K562 (cell line): ENCODE results near the gene AHSG. TPM values are rescaled to one million over a fixed set of nuclear protein-coding genes. Genes with fewer than 3 reads are reported as not detected.

Experiments
- BHLHE40 ChIP-seq: IDR thresholded peaks from 2 replicates; pipeline ENCODE4 v1.6.1; 2011; ENCODE audit warnings: low read length, improper control_type of control experiment
- ETV1 ChIP-seq: fragments of 450-650 bp; conservative IDR thresholded peaks from 2 replicates; pipeline ENCODE4 v1.6.1; 2016; ENCODE audit warnings: missing genetic modification characterization, control low read depth, low read depth, missing compliant biosample characterization
- FOS ChIP-seq: IDR thresholded peaks from 3 replicates; pipeline ENCODE4 v1.6.1; 2011; ENCODE audit not compliant: insufficient read length; ENCODE audit errors: extremely low read depth
- FOXJ2 ChIP-seq: fragments of 200-800 bp; sonication (Bioruptor generic); IDR thresholded peaks from 2 replicates; pipeline ENCODE4 v1.6.1; 2016; ENCODE audit warnings: missing genetic modification characterization, missing compliant biosample characterization
- HDAC2 ChIP-seq: fragments of 450-650 bp; IDR thresholded peaks from 2 replicates; pipeline ENCODE4 v1.6.1; 2016; ENCODE audit warnings: mild to moderate bottlenecking
- HEY1 ChIP-seq: fragments of 250-450 bp; sonication (Bioruptor Pico); IDR thresholded peaks from 2 replicates; pipeline ENCODE4 v1.5.0; 2020; ENCODE audit warnings: mild to moderate bottlenecking, moderate library complexity, borderline replicate concordance
- HNRNPK ChIP-seq: fragments of 200-400 bp; formaldehyde crosslinking; IDR thresholded peaks from one replicate; pipeline ENCODE4 v1.6.1; 2018; ENCODE audit warnings: mild to moderate bottlenecking, low read depth, low read length; ENCODE audit not compliant: poor library complexity, severe bottlenecking
- JUND ChIP-seq, 2 experiments: IDR thresholded peaks; 2 replicates in 1 of 2; 3 replicates in 1 of 2; pipeline ENCODE4 v1.6.1; 2011; ENCODE audit warnings: borderline replicate concordance in 2 of 2, low read depth in 2 of 2, low read length in 2 of 2, improper control_type of control experiment in 1 of 2, missing biosample characterization in 1 of 2, missing genetic modification characterization in 1 of 2, missing genetic modification reagents in 1 of 2
- MCM2 ChIP-seq: fragments of 450-650 bp; IDR thresholded peaks from 2 replicates; pipeline ENCODE4 v1.6.1; 2017; ENCODE audit warnings: low read depth, mild to moderate bottlenecking
- SOX6 ChIP-seq: fragments of 450-650 bp; IDR thresholded peaks from 2 replicates; pipeline ENCODE4 v1.6.1; 2014; ENCODE audit warnings: mild to moderate bottlenecking
- ZNF175 ChIP-seq: fragments of 200-800 bp; sonication (Bioruptor generic); IDR thresholded peaks from 2 replicates; pipeline ENCODE4 v1.6.1; 2016; ENCODE audit warnings: low read depth, mild to moderate bottlenecking, missing genetic modification characterization, missing compliant biosample characterization
- ZNF311 ChIP-seq: fragments of 250-450 bp; sonication (Bioruptor Pico); IDR thresholded peaks from 2 replicates; pipeline ENCODE4 v1.4.0; 2020; ENCODE audit warnings: mild to moderate bottlenecking, moderate library complexity
- polyA plus RNA-seq, 8 experiments: library from polyadenylated mRNA; depleted of rRNA in 4 of 8; stranded (reverse) in 5 of 8; unstranded in 3 of 8; fragments of >200 nt; fragmentation: Nextera tagmentation in 2 of 8; fragmentation: Illumina TruSeq in 1 of 8; extraction: Ambion mirVana in 2 of 8; extraction: Trizol in 1 of 8; gene quantifications; 2 replicates each; pipeline versions ENCODE4 v1.2.1 to v1.2.3, GENCODE V29; 2011 to 2014; ENCODE audit warnings: inconsistent platforms in 1 of 8, missing spikeins in 1 of 8
- total RNA-seq, 7 experiments: library from RNA; depleted of rRNA in 6 of 7; stranded (reverse); fragments of >200 nt in 6 of 7; fragmentation: Illumina TruSeq in 2 of 7; extraction: Trizol in 2 of 7; gene quantifications; 2 replicates each; pipeline versions ENCODE4 v1.2.1 to v1.2.3, GENCODE V29; 2011 to 2021; ENCODE audit warnings: low replicate concordance in 1 of 7
- TF ChIP-seq, protein P1 (sequence below): sonication (generic); formaldehyde crosslinking; IDR thresholded peaks from 2 replicates; pipeline ENCODE4 v1.8.0; 2022; ENCODE audit warnings: mild to moderate bottlenecking, low read depth, missing genetic modification reagents
- TF ChIP-seq, protein P2 (sequence below): fragments of 450-650 bp; IDR thresholded peaks from 2 replicates; pipeline ENCODE4 v1.7.1; 2018; ENCODE audit warnings: mild to moderate bottlenecking, low read depth; ENCODE audit not compliant: partially characterized antibody
- TF ChIP-seq, protein P3 (sequence below): fragments of 250-450 bp; sonication (Bioruptor Pico); IDR thresholded peaks from 2 replicates; pipeline ENCODE4 v1.8.0; 2022; ENCODE audit warnings: moderate library complexity, mild to moderate bottlenecking, inconsistent platforms
- TF ChIP-seq, protein P4 (sequence below): fragments of 250-450 bp; sonication (Bioruptor Pico); IDR thresholded peaks from 2 replicates; pipeline ENCODE4 v1.8.0; 2021; ENCODE audit warnings: mild to moderate bottlenecking, moderate library complexity
- TF ChIP-seq, protein P5 (sequence below): fragments of 250-450 bp; sonication (Bioruptor Pico); IDR thresholded peaks from 2 replicates; pipeline ENCODE4 v1.5.0; 2021
- TF ChIP-seq, protein P6 (sequence below), 2 experiments: fragments of 450-650 bp; IDR thresholded peaks; 2 replicates each; pipeline ENCODE4 v1.6.1; 2016

AHSG gene
- total and polyA plus RNA-seq, 9 of the 15 experiments (the other 6 are each of a cell fraction or from before 2014, with no cell fraction given), result 0.69 TPM; not detected in 8

DNA sequence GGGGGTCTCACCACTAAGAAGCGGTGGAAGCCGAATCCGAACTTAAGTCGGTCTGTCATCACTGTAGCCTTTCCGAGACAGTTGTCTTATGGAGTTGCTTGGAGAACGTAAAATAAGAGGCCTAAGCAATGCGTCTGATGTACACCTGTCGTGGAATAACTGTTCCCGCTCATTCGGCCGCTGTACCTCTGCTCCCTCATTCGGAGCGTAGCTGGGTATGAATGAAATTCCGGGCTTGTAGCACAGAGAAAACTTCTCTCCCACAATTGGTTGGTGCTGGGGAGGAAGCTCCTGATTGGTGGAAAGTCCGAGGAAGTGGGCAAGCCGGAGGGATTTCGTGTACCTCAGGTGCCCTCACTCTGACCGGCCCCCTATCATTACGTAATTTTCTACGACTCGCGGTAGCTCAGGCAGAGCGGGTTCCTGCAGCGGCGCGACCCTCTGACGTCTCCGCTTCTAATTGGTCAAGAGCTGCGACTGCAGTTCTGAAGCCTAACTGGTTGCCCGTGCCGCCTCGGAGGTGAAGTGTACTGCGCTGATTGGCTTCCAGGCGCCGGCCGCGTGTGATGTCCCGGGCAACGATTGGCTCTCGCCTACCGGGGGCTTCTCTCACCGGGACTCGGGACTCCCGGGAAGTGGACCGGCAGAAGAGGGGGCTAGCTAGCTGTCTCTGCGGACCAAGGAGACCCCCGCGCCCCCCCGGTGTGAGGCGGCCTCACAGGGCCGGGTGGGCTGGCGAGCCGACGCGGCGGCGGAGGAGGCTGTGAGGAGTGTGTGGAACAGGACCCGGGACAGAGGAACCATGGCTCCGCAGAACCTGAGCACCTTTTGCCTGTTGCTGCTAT, 42.5 kb upstream of the AHSG start, which contains the start of gene DNAJB11 (continued):
- TF ChIP-seq, protein P1, sequence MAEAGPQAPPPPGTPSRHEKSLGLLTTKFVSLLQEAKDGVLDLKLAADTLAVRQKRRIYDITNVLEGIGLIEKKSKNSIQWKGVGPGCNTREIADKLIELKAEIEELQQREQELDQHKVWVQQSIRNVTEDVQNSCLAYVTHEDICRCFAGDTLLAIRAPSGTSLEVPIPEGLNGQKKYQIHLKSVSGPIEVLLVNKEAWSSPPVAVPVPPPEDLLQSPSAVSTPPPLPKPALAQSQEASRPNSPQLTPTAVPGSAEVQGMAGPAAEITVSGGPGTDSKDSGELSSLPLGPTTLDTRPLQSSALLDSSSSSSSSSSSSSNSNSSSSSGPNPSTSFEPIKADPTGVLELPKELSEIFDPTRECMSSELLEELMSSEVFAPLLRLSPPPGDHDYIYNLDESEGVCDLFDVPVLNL (CRISPR knock-in tag), result no peak
- TF ChIP-seq JUND (IDR thresholded peaks at IDR 0.05; ENCODE audit: borderline replicate concordance, low read depth, low read length), result peak; percentile 81
- peak; percentile 63; the same call in 1 of the 3 replicates for TF ChIP-seq JUND (tag; IDR thresholded peaks at IDR 0.05; ENCODE audit: borderline replicate concordance, low read depth, low read length)
- TF ChIP-seq, protein P2, sequence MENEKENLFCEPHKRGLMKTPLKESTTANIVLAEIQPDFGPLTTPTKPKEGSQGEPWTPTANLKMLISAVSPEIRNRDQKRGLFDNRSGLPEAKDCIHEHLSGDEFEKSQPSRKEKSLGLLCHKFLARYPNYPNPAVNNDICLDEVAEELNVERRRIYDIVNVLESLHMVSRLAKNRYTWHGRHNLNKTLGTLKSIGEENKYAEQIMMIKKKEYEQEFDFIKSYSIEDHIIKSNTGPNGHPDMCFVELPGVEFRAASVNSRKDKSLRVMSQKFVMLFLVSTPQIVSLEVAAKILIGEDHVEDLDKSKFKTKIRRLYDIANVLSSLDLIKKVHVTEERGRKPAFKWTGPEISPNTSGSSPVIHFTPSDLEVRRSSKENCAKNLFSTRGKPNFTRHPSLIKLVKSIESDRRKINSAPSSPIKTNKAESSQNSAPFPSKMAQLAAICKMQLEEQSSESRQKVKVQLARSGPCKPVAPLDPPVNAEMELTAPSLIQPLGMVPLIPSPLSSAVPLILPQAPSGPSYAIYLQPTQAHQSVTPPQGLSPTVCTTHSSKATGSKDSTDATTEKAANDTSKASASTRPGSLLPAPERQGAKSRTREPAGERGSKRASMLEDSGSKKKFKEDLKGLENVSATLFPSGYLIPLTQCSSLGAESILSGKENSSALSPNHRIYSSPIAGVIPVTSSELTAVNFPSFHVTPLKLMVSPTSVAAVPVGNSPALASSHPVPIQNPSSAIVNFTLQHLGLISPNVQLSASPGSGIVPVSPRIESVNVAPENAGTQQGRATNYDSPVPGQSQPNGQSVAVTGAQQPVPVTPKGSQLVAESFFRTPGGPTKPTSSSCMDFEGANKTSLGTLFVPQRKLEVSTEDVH, result peak; percentile 86
- 0 out of 2 replicates have a peak, but pooled peaks have one; percentile 71 for TF ChIP-seq FOXJ2 (tag)
- TF ChIP-seq HEY1, result no peak
- peak; percentile 86 for TF ChIP-seq FOS
- TF ChIP-seq ETV1 (tag), result peak; percentile 45; the same call in 1 of the 2 replicates
- TF ChIP-seq ZNF175 (CRISPR knock-in tag), result peak; percentile 71; the same call in 1 of the 2 replicates
- TF ChIP-seq, protein P3, sequence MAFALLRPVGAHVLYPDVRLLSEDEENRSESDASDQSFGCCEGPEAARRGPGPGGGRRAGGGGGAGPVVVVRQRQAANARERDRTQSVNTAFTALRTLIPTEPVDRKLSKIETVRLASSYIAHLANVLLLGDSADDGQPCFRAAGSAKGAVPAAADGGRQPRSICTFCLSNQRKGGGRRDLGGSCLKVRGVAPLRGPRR (CRISPR knock-in tag), result no peak
- TF ChIP-seq, protein P4, sequence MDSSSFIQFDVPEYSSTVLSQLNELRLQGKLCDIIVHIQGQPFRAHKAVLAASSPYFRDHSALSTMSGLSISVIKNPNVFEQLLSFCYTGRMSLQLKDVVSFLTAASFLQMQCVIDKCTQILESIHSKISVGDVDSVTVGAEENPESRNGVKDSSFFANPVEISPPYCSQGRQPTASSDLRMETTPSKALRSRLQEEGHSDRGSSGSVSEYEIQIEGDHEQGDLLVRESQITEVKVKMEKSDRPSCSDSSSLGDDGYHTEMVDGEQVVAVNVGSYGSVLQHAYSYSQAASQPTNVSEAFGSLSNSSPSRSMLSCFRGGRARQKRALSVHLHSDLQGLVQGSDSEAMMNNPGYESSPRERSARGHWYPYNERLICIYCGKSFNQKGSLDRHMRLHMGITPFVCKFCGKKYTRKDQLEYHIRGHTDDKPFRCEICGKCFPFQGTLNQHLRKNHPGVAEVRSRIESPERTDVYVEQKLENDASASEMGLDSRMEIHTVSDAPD (CRISPR knock-in tag), result no peak
- TF ChIP-seq, protein P5, sequence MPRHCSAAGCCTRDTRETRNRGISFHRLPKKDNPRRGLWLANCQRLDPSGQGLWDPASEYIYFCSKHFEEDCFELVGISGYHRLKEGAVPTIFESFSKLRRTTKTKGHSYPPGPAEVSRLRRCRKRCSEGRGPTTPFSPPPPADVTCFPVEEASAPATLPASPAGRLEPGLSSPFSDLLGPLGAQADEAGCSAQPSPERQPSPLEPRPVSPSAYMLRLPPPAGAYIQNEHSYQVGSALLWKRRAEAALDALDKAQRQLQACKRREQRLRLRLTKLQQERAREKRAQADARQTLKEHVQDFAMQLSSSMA (CRISPR knock-in tag), result no peak
- TF ChIP-seq ZNF311 (CRISPR knock-in tag), result no peak
- TF ChIP-seq HNRNPK, result no peak
- TF ChIP-seq SOX6, result peak; percentile 42; the same call in 1 of the 2 replicates
- no peak for TF ChIP-seq MCM2
- peak; percentile 72 for TF ChIP-seq BHLHE40
- TF ChIP-seq, protein P6, sequence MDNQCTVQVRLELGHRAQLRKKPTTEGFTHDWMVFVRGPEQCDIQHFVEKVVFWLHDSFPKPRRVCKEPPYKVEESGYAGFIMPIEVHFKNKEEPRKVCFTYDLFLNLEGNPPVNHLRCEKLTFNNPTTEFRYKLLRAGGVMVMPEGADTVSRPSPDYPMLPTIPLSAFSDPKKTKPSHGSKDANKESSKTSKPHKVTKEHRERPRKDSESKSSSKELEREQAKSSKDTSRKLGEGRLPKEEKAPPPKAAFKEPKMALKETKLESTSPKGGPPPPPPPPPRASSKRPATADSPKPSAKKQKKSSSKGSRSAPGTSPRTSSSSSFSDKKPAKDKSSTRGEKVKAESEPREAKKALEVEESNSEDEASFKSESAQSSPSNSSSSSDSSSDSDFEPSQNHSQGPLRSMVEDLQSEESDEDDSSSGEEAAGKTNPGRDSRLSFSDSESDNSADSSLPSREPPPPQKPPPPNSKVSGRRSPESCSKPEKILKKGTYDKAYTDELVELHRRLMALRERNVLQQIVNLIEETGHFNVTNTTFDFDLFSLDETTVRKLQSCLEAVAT (IDR thresholded peaks at IDR 0.05), result peak; percentile 52 to 53; a peak in 1 of 4 replicates
- peak; percentile 63 for TF ChIP-seq HDAC2
